NCI-H1694 (cell line): Measurements from ENCODE around the gene CHI3L2.

Experiments
- DNase-seq: peaks from one replicate; lab custom pipeline; 2025; lab: John Stamatoyannopoulos, UW

The CHI3L2 gene

GRCh38 chr1:111253876-111254275 lies 26.4 kb downstream of the CHI3L2 start:
- DNase-seq = no peak

GRCh38 chr1:111256988-111257658 lies 29.6 kb downstream of the CHI3L2 start:
- DNase-seq = no peak

GRCh38 chr1:111267801-111268508 lies 40.4 kb downstream of the CHI3L2 start:
- no peak for DNase-seq

- no peak for DNase-seq
Observed at GRCh38 chr1:111269825-111270406, 42.4 kb downstream of the CHI3L2 start.

- no peak for DNase-seq
Observed at GRCh38 chr1:111270771-111271463, 43.4 kb downstream of the CHI3L2 start.

GRCh38 chr1:111271464-111271801 lies 43.9 kb downstream of the CHI3L2 start:
- no peak for DNase-seq

GRCh38 chr1:111272081-111272480 lies 44.6 kb downstream of the CHI3L2 start:
- no peak for DNase-seq

- DNase-seq = no peak
Observed at GRCh38 chr1:111274653-111275052, 47.1 kb downstream of the CHI3L2 start.

GRCh38 chr1:111275079-111275478 lies 47.6 kb downstream of the CHI3L2 start:
- DNase-seq = no peak

- no peak for DNase-seq
Observed at GRCh38 chr1:111275780-111276433, 48.4 kb downstream of the CHI3L2 start.

GRCh38 chr1:111279144-111279543 lies 51.6 kb downstream of the CHI3L2 start:
- DNase-seq = no peak

GRCh38 chr1:111280267-111280666 lies 52.8 kb downstream of the CHI3L2 start:
- DNase-seq = no peak

- no peak for DNase-seq
Observed at GRCh38 chr1:111281411-111281810, 53.9 kb downstream of the CHI3L2 start.

GRCh38 chr1:111283838-111284237 lies 56.3 kb downstream of the CHI3L2 start:
- no peak for DNase-seq

GRCh38 chr1:111285879-111286278 lies 58.4 kb downstream of the CHI3L2 start:
- DNase-seq = no peak

- DNase-seq = no peak
Observed at GRCh38 chr1:111286912-111287311, 59.4 kb downstream of the CHI3L2 start.

GRCh38 chr1:111289371-111289770 lies 61.9 kb downstream of the CHI3L2 start:
- no peak for DNase-seq

GRCh38 chr1:111290104-111290503 lies 62.6 kb downstream of the CHI3L2 start:
- no peak for DNase-seq

GRCh38 chr1:111290630-111291029 lies 63.1 kb downstream of the CHI3L2 start, which contains the start of gene CHIA:
Gene CHIA (plus strand): TSS chr1:111290851. CDS start chr1:111310468, 19,617 bp downstream.
- peak; percentile 41 for DNase-seq
